A673 (cell line): ENCODE data around the gene OSBPL3. TPM values are rescaled to one million over a fixed set of nuclear protein-coding genes. Genes with fewer than 3 reads are reported as not detected.

Experiments
- BruUV-seq: library from RNA; stranded (reverse); fragments of 400-500 nt; replicated peaks from 2 replicates; lab custom pipeline; 2021; lab: Mats Ljungman, UMichigan
- CTCF ChIA-PET: fragments of 300-600 bp; sonication (Branson Sonifier 250); formaldehyde crosslinking; loops from one replicate; lab custom pipeline; 2022; ENCODE audit warnings: antibody characterized with exemption; lab: Charles Lee
- POLR2A ChIA-PET: fragments of 300-600 bp; sonication (Branson Sonifier 250); formaldehyde crosslinking; loops from one replicate; lab custom pipeline; 2022; ENCODE audit warnings: antibody characterized with exemption; ENCODE audit not compliant: low non-redundant PET; lab: Charles Lee
- DNase-seq: peaks from one replicate; pipeline ENCODE4 v3.0.0-alpha.2; 2015; ENCODE audit warnings: low spot score
- H3K27ac ChIP-seq: fragments of 200-600 bp; sonication (generic); 2 replicates; pipeline ENCODE4 v1.5.1; 2016; ENCODE audit warnings: mixed run types, low read depth, mild to moderate bottlenecking, mixed read lengths, antibody characterized with exemption, low read length; ENCODE audit not compliant: poor library complexity, severe bottlenecking
- H3K27me3 ChIP-seq: fragments of 200-600 bp; sonication (generic); replicated peaks from 2 replicates; pipeline ENCODE4 v1.6.1; 2017; ENCODE audit warnings: mixed run types, low read depth, mild to moderate bottlenecking, mixed read lengths, antibody characterized with exemption, low read length; ENCODE audit not compliant: insufficient read depth, poor library complexity
- H3K36me3 ChIP-seq: fragments of 200-600 bp; sonication (generic); 2 replicates; pipeline ENCODE4 v1.6.1; 2016; ENCODE audit warnings: mixed run types, mild to moderate bottlenecking, mixed read lengths, antibody characterized with exemption, low read length; ENCODE audit not compliant: insufficient read depth, poor library complexity, severe bottlenecking
- H3K4me1 ChIP-seq: fragments of 200-600 bp; sonication (generic); 2 replicates; pipeline ENCODE4 v1.6.1; 2017; ENCODE audit warnings: mixed run types, mild to moderate bottlenecking, mixed read lengths, antibody characterized with exemption, low read length; ENCODE audit not compliant: insufficient read depth, poor library complexity, severe bottlenecking
- H3K4me3 ChIP-seq: fragments of 200-600 bp; sonication (generic); 2 replicates; pipeline ENCODE4 v1.5.1; 2016; ENCODE audit warnings: low read depth, mixed run types, mild to moderate bottlenecking, mixed read lengths, low read length; ENCODE audit not compliant: poor library complexity, severe bottlenecking
- H3K9me3 ChIP-seq: fragments of 200-600 bp; sonication (generic); 2 replicates; pipeline ENCODE4 v1.6.1; 2016; ENCODE audit warnings: mixed run types, low read depth, mild to moderate bottlenecking, mixed read lengths, antibody characterized with exemption, low read length; ENCODE audit not compliant: poor library complexity, severe bottlenecking
- CTCF ChIP-seq: fragments of 300-800, 200-600 bp; sonication (generic); conservative IDR thresholded peaks from 2 replicates; pipeline ENCODE4 v1.5.1; 2017; ENCODE audit warnings: low read depth, mild to moderate bottlenecking, antibody characterized with exemption, low read length, moderate library complexity, mixed read lengths
- EZH2 ChIP-seq: fragments of 200-600 bp; sonication (generic); IDR thresholded peaks from 2 replicates; pipeline ENCODE4 v1.6.1; 2017; ENCODE audit warnings: borderline replicate concordance, low read depth, mild to moderate bottlenecking, mixed read lengths, antibody characterized with exemption, low read length; ENCODE audit not compliant: poor library complexity, severe bottlenecking
- intact Hi-C: fragments of 100-400 bp; cut with micrococcal nuclease; formaldehyde crosslinking; loops from one replicate; pipeline ENCODE4 v1.10.0; 2022; ENCODE audit not compliant: unreplicated experiment
- total RNA-seq: library from RNA; stranded (reverse); gene quantifications from 2 replicates; pipeline ENCODE4 v1.2.3, GENCODE V29; 2021

Gene OSBPL3
- total RNA-seq, 1 experiment from 2014 or later: 21.4 TPM

DNA sequence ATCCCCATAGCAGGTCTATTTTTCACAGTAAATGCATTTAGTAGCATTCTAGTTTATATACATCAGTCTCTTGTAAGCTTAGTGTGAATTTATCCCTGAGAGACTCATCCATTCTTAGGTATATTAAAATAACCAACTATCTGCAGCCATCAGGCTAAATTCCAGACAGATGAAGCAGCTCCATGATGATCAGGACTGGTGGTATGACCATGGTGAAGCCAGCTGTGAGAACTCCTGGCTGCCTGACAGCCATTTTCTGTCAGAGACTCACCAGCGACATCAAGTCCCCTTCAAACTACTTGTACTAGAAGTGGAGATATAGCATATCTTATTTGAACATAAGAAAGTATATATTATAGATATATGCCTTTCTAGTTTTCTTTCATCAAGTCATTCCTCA is 152.4 kb downstream of the OSBPL3 start:
- intact Hi-C loops: no loop called here
- Histone ChIP-seq H3K4me1 (no peaks in the 10 kb centered on the region), H3K4me3 (no peak overlapping the region), H3K36me3 (no peaks in the 10 kb centered on the region), H3K9me3 (no peaks in the 10 kb centered on the region), H3K27ac (no peak overlapping the region), H3K27me3 (no peaks in the 10 kb centered on the region)
- CTCF ChIA-PET: interaction anchor here (0.6 kb wide), 1 partner anchor 1205 kb away, joined by 5 read pairs; no protein-coding TSS in a partner anchor
- no peak for DNase-seq
- TF ChIP-seq CTCF: no peak
- no peak for TF ChIP-seq EZH2
- BruUV-seq: no TSS peak
- POLR2A ChIA-PET: no interaction called here

- BruUV-seq: no TSS peak
- no peak overlapping the region for H3K4me3 ChIP-seq
- no peaks in the 10 kb centered on the region for H3K27me3 ChIP-seq
- DNase-seq: no peak
- H3K4me1 ChIP-seq: no peaks in the 10 kb centered on the region
- no peaks in the 10 kb centered on the region for H3K36me3 ChIP-seq
- H3K9me3 ChIP-seq: no peaks in the 10 kb centered on the region
- intact Hi-C loops: no loop called here
- no peak for TF ChIP-seq CTCF
- no peak for TF ChIP-seq EZH2
- ChIA-PET POLR2A (no interaction called here), CTCF (interaction anchor here (0.6 kb wide), 1 partner anchor 1204 kb away, joined by 5 read pairs; no protein-coding TSS in a partner anchor)
- no peak overlapping the region for H3K27ac ChIP-seq
Measured at GRCh38 chr7:24827027-24827426, 153.0 kb downstream of the OSBPL3 start.

DNA sequence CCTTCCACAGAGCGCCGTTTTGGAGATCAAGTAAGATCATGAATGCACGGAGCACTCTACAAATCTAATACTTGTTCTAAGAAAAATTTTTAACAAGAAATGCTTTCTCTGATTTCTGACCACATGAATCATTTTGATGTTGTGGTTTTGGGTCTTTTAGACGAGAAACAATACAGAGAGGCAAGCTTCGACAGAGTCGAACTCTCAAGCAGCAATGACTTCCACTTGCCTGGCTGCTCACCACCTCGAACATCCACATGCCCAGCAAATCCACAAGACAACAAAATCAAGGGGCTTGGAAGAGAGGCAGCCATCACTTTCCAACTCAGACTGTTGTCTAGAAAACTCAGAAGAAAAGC is 153.3 kb downstream of the OSBPL3 start:
- intact Hi-C loops: no loop called here
- no TSS peak for BruUV-seq
- Histone ChIP-seq H3K4me3 (no peak overlapping the region), H3K27ac (no peak overlapping the region), H3K9me3 (no peaks in the 10 kb centered on the region), H3K27me3 (no peaks in the 10 kb centered on the region), H3K4me1 (no peaks in the 10 kb centered on the region), H3K36me3 (no peaks in the 10 kb centered on the region)
- no peak for DNase-seq
- TF ChIP-seq EZH2 (no peak), CTCF (no peak)
- POLR2A ChIA-PET: no interaction called here
- CTCF ChIA-PET: no interaction called here
